Ishikawa (cell line): Measurements from ENCODE around the gene FGD3.

Experiments used
- CEBPB ChIP-seq: IDR thresholded peaks from 2 replicates; pipeline ENCODE4 v1.6.1; 2012
- CREB1 ChIP-seq: IDR thresholded peaks from 2 replicates; pipeline ENCODE4 v1.6.1; 2012; ENCODE audit warnings: low read depth
- EGR1 ChIP-seq: IDR thresholded peaks from 2 replicates; pipeline ENCODE4 v1.6.1; 2012
- EP300 ChIP-seq: IDR thresholded peaks from 2 replicates; pipeline ENCODE4 v1.6.1; 2012; ENCODE audit warnings: borderline replicate concordance
- FOXM1 ChIP-seq: IDR thresholded peaks from 2 replicates; pipeline ENCODE4 v1.6.1; 2012; ENCODE audit warnings: low read depth, borderline replicate concordance
- NFIC ChIP-seq: IDR thresholded peaks from 2 replicates; pipeline ENCODE4 v1.6.1; 2012
- RAD21 ChIP-seq: IDR thresholded peaks from 2 replicates; pipeline ENCODE4 v1.6.1; 2012; ENCODE audit warnings: low read depth
- TAF1 ChIP-seq: IDR thresholded peaks from 2 replicates; pipeline ENCODE4 v1.6.1; 2012; ENCODE audit warnings: low read depth, mild to moderate bottlenecking
- TCF12 ChIP-seq: IDR thresholded peaks from 2 replicates; pipeline ENCODE4 v1.6.1; 2012; ENCODE audit warnings: low read depth
- TEAD4 ChIP-seq: IDR thresholded peaks from 2 replicates; pipeline ENCODE4 v1.6.1; 2012
- YY1 ChIP-seq: IDR thresholded peaks from 2 replicates; pipeline ENCODE4 v1.6.1; 2012; ENCODE audit warnings: low read depth
- ZBTB7A ChIP-seq: IDR thresholded peaks from 2 replicates; pipeline ENCODE4 v1.6.1; 2012; ENCODE audit warnings: low read depth
- TF ChIP-seq, protein P1 (sequence below): IDR thresholded peaks from 2 replicates; pipeline ENCODE4 v1.6.1; 2012
- TF ChIP-seq, protein P2 (sequence below): IDR thresholded peaks from 2 replicates; pipeline ENCODE4 v1.6.1; 2012
- TF ChIP-seq, protein P3 (sequence below): IDR thresholded peaks from 2 replicates; pipeline ENCODE4 v1.6.1; 2012; ENCODE audit warnings: low read depth, mild to moderate bottlenecking

Gene FGD3

DNA sequence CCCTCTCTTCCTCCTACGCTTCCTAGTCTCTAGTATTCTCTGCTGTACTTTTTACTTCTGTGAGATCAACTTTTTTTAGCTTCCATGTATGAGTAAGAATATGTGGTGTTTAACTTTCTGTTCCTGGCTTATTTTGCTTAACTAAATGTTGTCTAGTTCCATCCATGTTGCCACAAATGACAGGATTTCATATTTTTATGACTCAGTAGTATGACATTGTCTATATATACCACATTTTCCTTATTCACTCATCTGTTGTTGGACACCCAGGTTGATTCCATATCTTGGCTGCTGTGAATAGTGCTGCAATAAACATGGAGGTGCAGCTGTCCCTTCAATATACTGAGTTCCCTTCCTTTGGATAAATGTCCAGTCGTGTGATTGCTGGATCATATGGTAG, 34.8 kb downstream of the FGD3 start:
- TF ChIP-seq TEAD4 (no peak), EGR1 (no peak), TAF1 (no peak), TCF12 (no peak), ZBTB7A (no peak)
- TF ChIP-seq, protein P1, sequence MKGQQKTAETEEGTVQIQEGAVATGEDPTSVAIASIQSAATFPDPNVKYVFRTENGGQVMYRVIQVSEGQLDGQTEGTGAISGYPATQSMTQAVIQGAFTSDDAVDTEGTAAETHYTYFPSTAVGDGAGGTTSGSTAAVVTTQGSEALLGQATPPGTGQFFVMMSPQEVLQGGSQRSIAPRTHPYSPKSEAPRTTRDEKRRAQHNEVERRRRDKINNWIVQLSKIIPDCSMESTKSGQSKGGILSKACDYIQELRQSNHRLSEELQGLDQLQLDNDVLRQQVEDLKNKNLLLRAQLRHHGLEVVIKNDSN = no peak

DNA sequence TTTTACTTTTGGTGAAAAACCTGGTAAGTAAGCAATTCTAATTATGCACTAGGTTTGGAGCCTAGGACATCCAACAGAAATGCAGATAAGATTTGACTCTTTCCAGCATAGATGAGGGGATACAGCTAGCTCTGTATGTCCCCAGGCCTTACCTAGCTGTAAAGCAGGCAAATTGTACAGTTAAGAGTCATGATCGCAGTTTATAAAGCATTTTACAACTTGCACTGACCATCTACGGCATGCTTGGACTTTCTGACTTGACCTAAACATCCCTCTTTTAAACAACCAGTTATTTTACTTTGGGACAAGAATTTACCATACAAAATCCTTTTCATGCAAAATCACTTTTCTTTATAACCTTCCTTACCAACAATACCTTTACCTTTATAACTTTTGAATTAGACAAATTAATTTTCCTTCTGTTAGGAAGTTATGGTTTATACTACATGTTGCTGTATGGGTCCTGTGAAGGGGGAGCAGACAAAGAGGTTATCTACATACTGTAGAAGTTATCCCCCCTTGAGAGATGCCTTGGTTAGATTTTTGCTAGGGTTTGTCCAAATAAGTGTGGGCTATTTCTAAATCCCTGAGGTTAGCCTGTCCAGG, 36.8 kb downstream of the FGD3 start:
- no peak for TF ChIP-seq TEAD4
- TF ChIP-seq YY1 = peak; percentile 59; the same call in 1 of the 2 replicates
- TF ChIP-seq, protein P1 = peak; percentile 52
- no peak for TF ChIP-seq ZBTB7A

DNA sequence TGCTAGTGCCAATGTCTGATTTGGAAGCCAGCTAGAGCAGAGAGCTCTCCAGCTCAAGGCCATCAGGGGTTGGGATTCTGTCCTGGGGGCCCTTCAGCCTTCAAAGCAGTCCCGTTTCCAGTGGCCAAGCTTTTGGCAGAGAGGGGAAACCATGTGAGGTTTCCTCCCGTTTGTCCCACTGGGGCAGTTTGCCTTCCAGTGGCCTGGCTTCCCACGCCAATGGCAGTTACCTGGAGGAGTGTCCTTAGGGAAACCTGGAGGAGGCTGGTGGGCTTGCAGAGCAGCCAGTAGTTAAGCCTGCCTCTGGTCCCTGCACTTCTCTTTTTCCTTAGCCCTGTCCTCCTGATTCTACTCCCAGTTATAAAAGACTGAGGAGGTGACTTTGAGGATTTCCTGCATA, 37.7 kb downstream of the FGD3 start:
- TF ChIP-seq YY1 = no peak
- no peak for TF ChIP-seq CEBPB
- no peak for TF ChIP-seq CREB1
- TF ChIP-seq, protein P2, sequence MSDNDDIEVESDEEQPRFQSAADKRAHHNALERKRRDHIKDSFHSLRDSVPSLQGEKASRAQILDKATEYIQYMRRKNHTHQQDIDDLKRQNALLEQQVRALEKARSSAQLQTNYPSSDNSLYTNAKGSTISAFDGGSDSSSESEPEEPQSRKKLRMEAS = no peak
- TF ChIP-seq RAD21 = no peak
- TF ChIP-seq TAF1 = no peak
- TF ChIP-seq EP300 = no peak
- no peak for TF ChIP-seq ZBTB7A
- TF ChIP-seq TEAD4 = no peak
- no peak for TF ChIP-seq TCF12
- TF ChIP-seq, protein P1 = no peak

DNA sequence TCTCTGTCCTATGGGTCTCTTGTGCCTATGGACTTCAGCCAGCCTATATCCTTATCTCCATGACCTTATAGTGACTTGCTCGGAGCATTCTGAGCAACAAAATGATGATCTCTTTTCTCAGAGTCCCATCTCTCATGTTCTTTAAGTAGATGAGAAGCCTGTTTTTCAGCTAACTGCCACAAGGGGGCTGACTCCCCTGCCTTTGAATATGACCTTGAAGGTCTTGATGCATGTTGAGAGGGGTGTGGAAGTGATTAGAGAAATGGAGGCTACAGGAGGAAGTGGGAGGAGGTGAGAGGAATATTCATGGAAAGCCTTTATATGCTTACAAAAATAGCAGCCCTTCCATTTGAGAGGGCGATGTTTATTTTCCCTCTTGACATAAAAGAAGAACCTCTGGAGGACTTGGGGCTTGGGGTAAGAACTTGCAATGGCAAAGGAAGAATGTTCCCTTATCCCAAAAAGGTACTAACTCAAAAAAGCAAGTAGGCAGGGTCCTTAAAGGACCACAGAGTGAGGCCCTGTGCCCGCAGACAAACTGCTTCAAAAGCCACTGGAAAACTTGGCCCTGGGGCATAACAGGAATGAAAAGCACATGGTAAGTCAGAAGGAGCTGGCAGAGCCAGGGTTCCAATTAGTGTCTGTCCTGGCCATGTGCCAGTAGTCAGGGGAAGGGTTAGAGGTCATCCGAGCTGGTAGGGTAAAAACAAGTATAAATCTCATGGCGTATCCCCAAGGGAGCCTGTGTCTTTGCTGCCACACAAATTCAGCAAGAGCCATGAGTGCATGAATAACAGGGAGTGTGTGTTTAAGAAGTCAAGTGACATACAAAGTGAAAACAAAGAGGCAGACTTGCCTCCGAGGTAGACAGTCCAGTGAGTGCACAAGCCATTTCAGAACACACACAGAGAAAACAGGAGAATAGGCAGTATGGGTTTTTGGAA, 39.1 kb downstream of the FGD3 start:
- TF ChIP-seq, protein P3, sequence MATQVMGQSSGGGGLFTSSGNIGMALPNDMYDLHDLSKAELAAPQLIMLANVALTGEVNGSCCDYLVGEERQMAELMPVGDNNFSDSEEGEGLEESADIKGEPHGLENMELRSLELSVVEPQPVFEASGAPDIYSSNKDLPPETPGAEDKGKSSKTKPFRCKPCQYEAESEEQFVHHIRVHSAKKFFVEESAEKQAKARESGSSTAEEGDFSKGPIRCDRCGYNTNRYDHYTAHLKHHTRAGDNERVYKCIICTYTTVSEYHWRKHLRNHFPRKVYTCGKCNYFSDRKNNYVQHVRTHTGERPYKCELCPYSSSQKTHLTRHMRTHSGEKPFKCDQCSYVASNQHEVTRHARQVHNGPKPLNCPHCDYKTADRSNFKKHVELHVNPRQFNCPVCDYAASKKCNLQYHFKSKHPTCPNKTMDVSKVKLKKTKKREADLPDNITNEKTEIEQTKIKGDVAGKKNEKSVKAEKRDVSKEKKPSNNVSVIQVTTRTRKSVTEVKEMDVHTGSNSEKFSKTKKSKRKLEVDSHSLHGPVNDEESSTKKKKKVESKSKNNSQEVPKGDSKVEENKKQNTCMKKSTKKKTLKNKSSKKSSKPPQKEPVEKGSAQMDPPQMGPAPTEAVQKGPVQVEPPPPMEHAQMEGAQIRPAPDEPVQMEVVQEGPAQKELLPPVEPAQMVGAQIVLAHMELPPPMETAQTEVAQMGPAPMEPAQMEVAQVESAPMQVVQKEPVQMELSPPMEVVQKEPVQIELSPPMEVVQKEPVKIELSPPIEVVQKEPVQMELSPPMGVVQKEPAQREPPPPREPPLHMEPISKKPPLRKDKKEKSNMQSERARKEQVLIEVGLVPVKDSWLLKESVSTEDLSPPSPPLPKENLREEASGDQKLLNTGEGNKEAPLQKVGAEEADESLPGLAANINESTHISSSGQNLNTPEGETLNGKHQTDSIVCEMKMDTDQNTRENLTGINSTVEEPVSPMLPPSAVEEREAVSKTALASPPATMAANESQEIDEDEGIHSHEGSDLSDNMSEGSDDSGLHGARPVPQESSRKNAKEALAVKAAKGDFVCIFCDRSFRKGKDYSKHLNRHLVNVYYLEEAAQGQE = no peak
- TF ChIP-seq NFIC (no peak), TAF1 (no peak), RAD21 (peak; percentile 34; the same call in 1 of the 2 replicates), TEAD4 (no peak), CREB1 (no peak)

DNA sequence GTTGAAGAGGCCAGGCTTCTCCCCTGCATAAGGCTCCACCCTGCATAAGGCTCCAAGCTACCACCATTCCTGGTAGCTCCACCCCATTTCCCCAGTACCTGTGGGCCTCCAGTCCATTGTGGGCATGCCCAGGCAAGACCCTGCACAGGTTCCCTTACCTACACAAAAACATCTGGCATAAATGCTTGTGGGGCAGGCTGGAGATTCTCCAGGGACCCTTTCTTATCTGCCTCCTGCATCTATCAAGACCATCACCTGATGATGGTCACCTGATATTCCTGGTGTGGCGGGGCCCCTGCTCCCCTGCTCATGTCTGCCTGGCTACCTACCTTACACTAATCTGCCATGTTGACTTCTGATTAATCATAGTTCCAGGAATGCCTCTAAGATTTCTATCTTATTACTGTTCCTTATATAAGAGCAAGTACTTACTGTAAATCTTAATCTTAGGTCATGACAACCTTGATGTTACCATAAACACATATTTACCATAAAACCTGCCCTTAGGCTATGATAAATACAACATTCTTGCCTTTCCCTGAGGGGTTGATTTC, 41.0 kb downstream of the FGD3 start:
- TF ChIP-seq TEAD4 (no peak), EP300 (no peak), FOXM1 (no peak), CEBPB (no peak), CREB1 (no peak), RAD21 (no peak), EGR1 (no peak), YY1 (no peak), ZBTB7A (no peak), NFIC (no peak), TCF12 (no peak), TAF1 (no peak)
- TF ChIP-seq, protein P2 = no peak
- TF ChIP-seq, protein P3 = no peak
- TF ChIP-seq, protein P1 = no peak
